HepG2 (cell line): ENCODE results near the gene C15orf62. TPM values are rescaled to one million over a fixed set of nuclear protein-coding genes. Genes with fewer than 3 reads are reported as not detected.
A peak's percentile ranks its signal among the peaks of the same experiment; 100 is the strongest.

Source experiments
- AGO2 ChIP-seq: fragments of 200-400 bp; formaldehyde crosslinking; optimal IDR thresholded peaks from 2 replicates; pipeline ENCODE3; 2017; ENCODE audit warnings: mild to moderate bottlenecking, low read depth, low read length, moderate library complexity
- CREBL2 ChIP-seq: sonication (generic); formaldehyde crosslinking; IDR thresholded peaks from 2 replicates; pipeline ENCODE4 v1.8.1; 2023; ENCODE audit warnings: missing genetic modification reagents, mild to moderate bottlenecking, borderline replicate concordance
- ELF3 ChIP-seq: IDR thresholded peaks from 2 replicates; pipeline ENCODE4 v1.6.1; 2016; ENCODE audit warnings: missing genetic modification reagents, missing compliant biosample characterization
- MAZ ChIP-seq, 2 experiments: sonication (generic) in 1 of 2; formaldehyde crosslinking in 1 of 2; IDR thresholded peaks; 2 replicates each; pipeline versions ENCODE4 v1.5.0 to v1.6.1; 2012 to 2020; ENCODE audit warnings: low read depth in 2 of 2, mild to moderate bottlenecking in 2 of 2, borderline replicate concordance in 1 of 2, improper control_type of control experiment in 1 of 2, low read length in 1 of 2, missing genetic modification reagents in 1 of 2, moderate library complexity in 1 of 2
- MXD1 ChIP-seq: sonication (generic); formaldehyde crosslinking; IDR thresholded peaks from 2 replicates; pipeline ENCODE4 v1.4.0; 2020; ENCODE audit warnings: mild to moderate bottlenecking, missing genetic modification reagents
- MYC ChIP-seq: sonication (generic); formaldehyde crosslinking; IDR thresholded peaks from 2 replicates; pipeline ENCODE4 v1.9.0; 2021; ENCODE audit warnings: missing genetic modification reagents, borderline replicate concordance
- NCOA1 ChIP-seq: sonication (generic); formaldehyde crosslinking; IDR thresholded peaks from 2 replicates; pipeline ENCODE4 v1.9.0; 2021; ENCODE audit warnings: missing genetic modification reagents
- RBAK ChIP-seq: sonication (generic); formaldehyde crosslinking; IDR thresholded peaks from 2 replicates; pipeline ENCODE4 v1.5.1; 2020; ENCODE audit warnings: mild to moderate bottlenecking, missing genetic modification reagents
- RBFOX2 ChIP-seq: fragments of 200-400 bp; formaldehyde crosslinking; IDR thresholded peaks from 2 replicates; pipeline ENCODE4 v1.6.1; 2017; ENCODE audit warnings: low read depth, mild to moderate bottlenecking, low read length
- RNF219 ChIP-seq: sonication (generic); formaldehyde crosslinking; IDR thresholded peaks from 2 replicates; pipeline ENCODE4 v1.5.0; 2020; ENCODE audit warnings: mild to moderate bottlenecking, missing genetic modification reagents
- SIX4 ChIP-seq: sonication (generic); formaldehyde crosslinking; IDR thresholded peaks from 2 replicates; pipeline ENCODE4 v1.4.0; 2020; ENCODE audit warnings: missing genetic modification reagents
- SMYD3 ChIP-seq: sonication (generic); formaldehyde crosslinking; IDR thresholded peaks from 2 replicates; pipeline ENCODE4 v1.8.1; 2023; ENCODE audit warnings: mild to moderate bottlenecking, missing genetic modification reagents
- SP2 ChIP-seq: sonication (generic); formaldehyde crosslinking; IDR thresholded peaks from 2 replicates; pipeline ENCODE4 v1.5.1; 2020; ENCODE audit warnings: mild to moderate bottlenecking, missing genetic modification reagents
- THAP9 ChIP-seq: sonication (generic); formaldehyde crosslinking; IDR thresholded peaks from 2 replicates; pipeline ENCODE4; 2020; ENCODE audit warnings: missing genetic modification reagents, mild to moderate bottlenecking, borderline replicate concordance
- ZBTB21 ChIP-seq: sonication (generic); formaldehyde crosslinking; IDR thresholded peaks from 2 replicates; pipeline ENCODE4 v1.4.0; 2020; ENCODE audit warnings: missing genetic modification reagents
- ZBTB33 ChIP-seq: sonication (generic); formaldehyde crosslinking; IDR thresholded peaks from 2 replicates; pipeline ENCODE4 v1.4.0; 2020; ENCODE audit warnings: missing genetic modification reagents
- ZNF710 ChIP-seq: sonication (generic); formaldehyde crosslinking; IDR thresholded peaks from 2 replicates; pipeline ENCODE4 v1.5.0; 2020; ENCODE audit warnings: mild to moderate bottlenecking, missing genetic modification reagents, borderline replicate concordance
- polyA plus RNA-seq, 8 experiments: library from polyadenylated mRNA; depleted of rRNA in 3 of 8; stranded (reverse) in 7 of 8; unstranded in 1 of 8; fragments of >200 nt; fragmentation: Illumina TruSeq in 4 of 8; extraction: Trizol in 4 of 8; gene quantifications; 2 replicates each; pipeline versions ENCODE4 v1.2.1 to v1.2.3, GENCODE V29; 2011 to 2016; ENCODE audit warnings: low read depth in 4 of 8, missing spikeins in 1 of 8, mixed read lengths in 1 of 8; ENCODE audit not compliant: insufficient read depth in 1 of 8
- total RNA-seq, 5 experiments: library from RNA; depleted of rRNA; stranded (reverse); fragments of >200 nt; fragmentation: Illumina TruSeq; extraction: Trizol; gene quantifications; 2 replicates each; pipeline ENCODE4 v1.2.3, GENCODE V29; 2016; ENCODE audit warnings: low read depth in 1 of 5

C15orf62 gene
- total and polyA plus RNA-seq, 2 of the 13 experiments (the other 11 are each of a cell fraction or from before 2014, with no cell fraction given): 0.51 to 1.1 TPM

- TF ChIP-seq ZBTB33 (no peak), ZNF710 (no peak), SP2 (CRISPR knock-in tag) (peak; percentile 35; the same call in 1 of the 2 replicates), ELF3 (CRISPR knock-in tag) (0 out of 2 replicates have a peak, but pooled peaks have one; percentile 19), THAP9 (CRISPR knock-in tag) (peak; percentile 46; the same call in 1 of the 2 replicates), NCOA1 (no peak), RBAK (CRISPR knock-in tag) (no peak), MYC (CRISPR knock-in tag) (peak; percentile 76; the same call in 1 of the 2 replicates), CREBL2 (CRISPR knock-in tag) (no peak), MAZ (IDR thresholded peaks at IDR 0.05; ENCODE audit: borderline replicate concordance, low read depth, low read length) (peak; percentile 78; the same call in 1 of the 2 replicates), MAZ (CRISPR knock-in tag; IDR thresholded peaks at IDR 0.05; ENCODE audit: low read depth) (no peak), RBFOX2 (peak; percentile 88), AGO2 (peak; percentile 50), ZBTB21 (CRISPR knock-in tag) (peak; percentile 54; the same call in 1 of the 2 replicates), SIX4 (CRISPR knock-in tag) (peak; percentile 38; the same call in 1 of the 2 replicates), MXD1 (CRISPR knock-in tag) (peak; percentile 54; the same call in 1 of the 2 replicates), SMYD3 (CRISPR knock-in tag) (no peak), RNF219 (CRISPR knock-in tag) (no peak)
Measured at GRCh38 chr15:40754883-40755811, 14.6 kb upstream of the C15orf62 start, which contains the start of gene RMDN3 (continued).
